PFSK-1 (cell line): Measurements from ENCODE around the gene SCTR.

ENCODE experiments used
- FOXP2 ChIP-seq: optimal IDR thresholded peaks from 2 replicates; pipeline ENCODE3; 2011; ENCODE audit warnings: borderline replicate concordance, control low read depth, inconsistent platforms; ENCODE audit not compliant: insufficient read depth; ENCODE audit errors: extremely low read length, extremely low read depth
- POLR2AphosphoS5 ChIP-seq: IDR thresholded peaks from 2 replicates; pipeline ENCODE4 v1.6.1; 2012; ENCODE audit warnings: low read depth, mild to moderate bottlenecking, control low read depth, low read length, moderate library complexity
- SIN3A ChIP-seq: IDR thresholded peaks from 2 replicates; pipeline ENCODE4 v1.6.1; 2012; ENCODE audit warnings: mild to moderate bottlenecking, low read length, moderate library complexity, borderline replicate concordance; ENCODE audit not compliant: insufficient read depth
- TAF1 ChIP-seq: IDR thresholded peaks from 2 replicates; pipeline ENCODE4 v1.6.1; 2012; ENCODE audit warnings: low read length, control low read depth, borderline replicate concordance; ENCODE audit not compliant: insufficient read depth
- TF ChIP-seq, protein P1 (sequence below), 2 experiments: IDR thresholded peaks; 2 replicates each; pipeline versions ENCODE4 v1.6.1 to v1.8.0; 2011 to 2012; ENCODE audit warnings: low read depth in 2 of 2, low read length in 2 of 2, control low read depth in 1 of 2, inconsistent platforms in 1 of 2, mild to moderate bottlenecking in 1 of 2, moderate library complexity in 1 of 2; ENCODE audit not compliant: insufficient read depth in 1 of 2

Gene SCTR

DNA sequence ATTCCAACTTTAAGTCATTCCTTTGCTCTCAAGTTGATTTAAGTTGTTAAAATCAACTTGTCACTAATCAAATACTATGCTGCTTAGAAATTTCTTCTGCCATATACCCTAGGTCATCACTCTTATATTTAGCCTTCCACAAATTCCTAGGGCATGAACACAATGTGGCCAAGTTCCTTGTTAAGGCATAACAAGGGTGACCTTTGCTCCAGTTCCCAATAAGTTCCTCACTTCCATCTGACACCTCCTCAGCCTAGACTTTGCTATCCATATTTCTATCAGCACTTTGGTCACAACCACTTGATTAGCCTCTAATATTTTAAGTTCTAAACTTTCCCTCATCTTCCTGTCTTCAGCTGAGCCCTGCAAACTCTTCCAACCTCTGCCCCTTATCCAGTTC lies 102.5 kb downstream of the SCTR start:
- TF ChIP-seq POLR2AphosphoS5 (no peak), FOXP2 (no peak), SIN3A (no peak), TAF1 (no peak)
- TF ChIP-seq, protein P1, sequence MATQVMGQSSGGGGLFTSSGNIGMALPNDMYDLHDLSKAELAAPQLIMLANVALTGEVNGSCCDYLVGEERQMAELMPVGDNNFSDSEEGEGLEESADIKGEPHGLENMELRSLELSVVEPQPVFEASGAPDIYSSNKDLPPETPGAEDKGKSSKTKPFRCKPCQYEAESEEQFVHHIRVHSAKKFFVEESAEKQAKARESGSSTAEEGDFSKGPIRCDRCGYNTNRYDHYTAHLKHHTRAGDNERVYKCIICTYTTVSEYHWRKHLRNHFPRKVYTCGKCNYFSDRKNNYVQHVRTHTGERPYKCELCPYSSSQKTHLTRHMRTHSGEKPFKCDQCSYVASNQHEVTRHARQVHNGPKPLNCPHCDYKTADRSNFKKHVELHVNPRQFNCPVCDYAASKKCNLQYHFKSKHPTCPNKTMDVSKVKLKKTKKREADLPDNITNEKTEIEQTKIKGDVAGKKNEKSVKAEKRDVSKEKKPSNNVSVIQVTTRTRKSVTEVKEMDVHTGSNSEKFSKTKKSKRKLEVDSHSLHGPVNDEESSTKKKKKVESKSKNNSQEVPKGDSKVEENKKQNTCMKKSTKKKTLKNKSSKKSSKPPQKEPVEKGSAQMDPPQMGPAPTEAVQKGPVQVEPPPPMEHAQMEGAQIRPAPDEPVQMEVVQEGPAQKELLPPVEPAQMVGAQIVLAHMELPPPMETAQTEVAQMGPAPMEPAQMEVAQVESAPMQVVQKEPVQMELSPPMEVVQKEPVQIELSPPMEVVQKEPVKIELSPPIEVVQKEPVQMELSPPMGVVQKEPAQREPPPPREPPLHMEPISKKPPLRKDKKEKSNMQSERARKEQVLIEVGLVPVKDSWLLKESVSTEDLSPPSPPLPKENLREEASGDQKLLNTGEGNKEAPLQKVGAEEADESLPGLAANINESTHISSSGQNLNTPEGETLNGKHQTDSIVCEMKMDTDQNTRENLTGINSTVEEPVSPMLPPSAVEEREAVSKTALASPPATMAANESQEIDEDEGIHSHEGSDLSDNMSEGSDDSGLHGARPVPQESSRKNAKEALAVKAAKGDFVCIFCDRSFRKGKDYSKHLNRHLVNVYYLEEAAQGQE (IDR thresholded peaks at IDR 0.05; ENCODE audit: insufficient read depth in 1 of 2, low read depth in 2 of 2, low read length in 2 of 2), result no peak

DNA sequence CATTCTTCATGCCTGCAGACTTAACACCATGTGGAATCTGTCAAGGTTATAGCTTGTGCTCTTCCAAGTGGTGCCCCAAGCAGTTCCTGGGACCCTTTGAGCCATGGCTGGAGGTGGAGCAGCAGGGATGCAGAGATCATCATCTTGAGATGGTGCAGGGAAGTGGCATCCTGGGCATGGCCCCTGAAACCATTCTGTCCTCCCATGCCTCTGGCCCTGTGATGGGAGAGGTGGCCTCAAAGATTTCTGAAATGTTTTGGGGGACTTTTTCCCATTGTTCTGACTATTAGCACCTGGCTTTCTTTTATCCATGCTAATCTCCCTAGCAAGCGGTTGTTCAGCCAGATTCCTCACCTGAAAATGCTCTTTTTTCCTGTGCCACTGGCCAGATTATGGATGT lies 103.0 kb downstream of the SCTR start:
- TF ChIP-seq TAF1 (no peak), SIN3A (no peak), FOXP2 (no peak), POLR2AphosphoS5 (no peak)
- TF ChIP-seq, protein P1 (IDR thresholded peaks at IDR 0.05; ENCODE audit: insufficient read depth in 1 of 2, low read depth in 2 of 2, low read length in 2 of 2), result no peak

DNA sequence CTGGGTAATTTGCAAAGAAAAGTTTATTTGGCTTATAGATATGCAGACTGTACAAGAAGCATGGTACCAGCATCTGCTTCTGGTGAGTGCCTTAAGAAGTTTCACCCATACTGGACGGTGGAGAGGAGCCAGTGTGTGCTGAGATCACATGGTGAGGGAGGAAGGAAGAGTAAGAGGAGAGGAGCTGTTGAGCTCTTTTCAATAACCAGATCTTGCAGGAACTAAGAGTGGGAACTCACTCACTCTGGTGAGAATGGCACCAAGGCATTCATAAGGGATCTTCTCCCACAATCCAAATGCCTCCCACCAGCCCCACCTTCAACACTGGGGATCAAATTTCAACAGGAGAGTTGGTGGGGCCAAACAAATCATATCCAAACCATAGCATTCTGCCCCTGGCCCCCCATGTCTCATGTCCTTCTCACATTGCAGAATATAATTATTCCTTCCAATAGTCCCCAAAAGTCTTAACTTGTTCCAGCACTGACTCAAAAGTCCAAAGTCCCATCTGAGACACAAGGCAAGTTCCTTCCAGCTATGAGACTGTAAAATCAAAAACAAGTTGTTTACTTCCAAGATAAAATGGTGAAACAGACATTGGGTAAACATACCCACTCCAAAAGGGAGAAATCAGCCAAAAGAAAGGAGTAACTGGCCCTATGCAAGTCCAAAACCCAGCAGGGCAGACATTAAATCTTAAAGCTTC lies 104.3 kb downstream of the SCTR start:
- TF ChIP-seq SIN3A (no peak), FOXP2 (no peak), POLR2AphosphoS5 (no peak), TAF1 (no peak)
- TF ChIP-seq, protein P1 (IDR thresholded peaks at IDR 0.05; ENCODE audit: insufficient read depth in 1 of 2, low read depth in 2 of 2, low read length in 2 of 2), result no peak

GRCh38 chr2:119419065-119419464 lies 105.2 kb downstream of the SCTR start:
- TF ChIP-seq, protein P1 (IDR thresholded peaks at IDR 0.05; ENCODE audit: insufficient read depth in 1 of 2, low read depth in 2 of 2, low read length in 2 of 2), result no peak

GRCh38 chr2:119417908-119418307 lies 106.4 kb downstream of the SCTR start:
- TF ChIP-seq, protein P1 (IDR thresholded peaks at IDR 0.05; ENCODE audit: insufficient read depth in 1 of 2, low read depth in 2 of 2, low read length in 2 of 2), result no peak
- no peak for TF ChIP-seq TAF1
- no peak for TF ChIP-seq SIN3A
- TF ChIP-seq FOXP2, result no peak
- no peak for TF ChIP-seq POLR2AphosphoS5
